ENCODE measurements around the gene SMIM23.

The SMIM23 gene

GRCh38 chr5:171785517-171785916 lies at the start of gene SMIM23:
SMIM23 (plus strand) TSS chr5:171785817; CDS start chr5:171785872, 55 bp downstream.
- no peak within 1 kb of the TSS for H3K9ac ChIP-seq
- no peak within 1 kb of the TSS for H2AFZ ChIP-seq (ENCODE audit: low read depth)
- H3K36me3 ChIP-seq (ENCODE audit: insufficient read depth) = no peaks in the 10 kb centered on the region
- no peak for TF ChIP-seq CTCF (conservative IDR thresholded peaks at IDR 0.05; ENCODE audit: low read depth, low read length)
- no peak within 1 kb of the TSS for H3K4me3 ChIP-seq (IDR thresholded peaks at IDR 0.05; ENCODE audit: insufficient read depth, low read depth, low read length)
- no peaks in the 10 kb centered on the region for H3K4me1 ChIP-seq (ENCODE audit: low read depth, poor library complexity, severe bottlenecking)
- H3K79me2 ChIP-seq (ENCODE audit: insufficient read depth, low read depth) = no peaks in the 10 kb centered on the region
- no peak within 1 kb of the TSS for H3K4me2 ChIP-seq
- no peaks in the 10 kb centered on the region for H4K20me1 ChIP-seq (ENCODE audit: insufficient read depth)
- no peak within 1 kb of the TSS for H3K27ac ChIP-seq
- H3K27me3 ChIP-seq (ENCODE audit: insufficient read depth, low read depth) = no peaks in the 10 kb centered on the region

- Histone ChIP-seq H3K36me3 (ENCODE audit: insufficient read depth) (no peaks in the 10 kb centered on the region), H3K79me2 (ENCODE audit: insufficient read depth, low read depth) (no peaks in the 10 kb centered on the region), H3K27ac (no peak overlapping the region), H3K4me3 (IDR thresholded peaks at IDR 0.05; ENCODE audit: insufficient read depth, low read depth, low read length) (no peak overlapping the region), H2AFZ (ENCODE audit: low read depth) (no peak overlapping the region), H4K20me1 (ENCODE audit: insufficient read depth) (no peaks in the 10 kb centered on the region), H3K9ac (no peak overlapping the region), H3K27me3 (ENCODE audit: insufficient read depth, low read depth) (no peaks in the 10 kb centered on the region), H3K4me1 (ENCODE audit: low read depth, poor library complexity, severe bottlenecking) (no peaks in the 10 kb centered on the region), H3K4me2 (no peak overlapping the region)
- TF ChIP-seq CTCF (conservative IDR thresholded peaks at IDR 0.05; ENCODE audit: low read depth, low read length) = no peak
Observed at GRCh38 chr5:171736976-171737891, 48.4 kb upstream of the SMIM23 start.

GRCh38 chr5:171738501-171738900 lies 47.1 kb upstream of the SMIM23 start:
- no peak for TF ChIP-seq CTCF (conservative IDR thresholded peaks at IDR 0.05; ENCODE audit: low read depth, low read length)
- no peak overlapping the region for H3K4me2 ChIP-seq

GRCh38 chr5:171739271-171739670 lies 46.3 kb upstream of the SMIM23 start:
- H4K20me1 ChIP-seq (ENCODE audit: insufficient read depth) = no peaks in the 10 kb centered on the region
- no peaks in the 10 kb centered on the region for H3K36me3 ChIP-seq (ENCODE audit: insufficient read depth)
- H3K27me3 ChIP-seq (ENCODE audit: insufficient read depth, low read depth) = no peaks in the 10 kb centered on the region
- no peak overlapping the region for H3K9ac ChIP-seq
- H3K4me2 ChIP-seq = no peak overlapping the region
- H3K27ac ChIP-seq = no peak overlapping the region
- H3K79me2 ChIP-seq (ENCODE audit: insufficient read depth, low read depth) = no peaks in the 10 kb centered on the region
- no peak for TF ChIP-seq CTCF (conservative IDR thresholded peaks at IDR 0.05; ENCODE audit: low read depth, low read length)
- no peak overlapping the region for H2AFZ ChIP-seq (ENCODE audit: low read depth)
- H3K4me3 ChIP-seq (IDR thresholded peaks at IDR 0.05; ENCODE audit: insufficient read depth, low read depth, low read length) = no peak overlapping the region
- H3K4me1 ChIP-seq (ENCODE audit: low read depth, poor library complexity, severe bottlenecking) = no peaks in the 10 kb centered on the region

More at GRCh38 chr5:171738501-171738900, 47.1 kb upstream of the SMIM23 start:
- H3K4me1 ChIP-seq (ENCODE audit: low read depth, poor library complexity, severe bottlenecking) = no peaks in the 10 kb centered on the region
- no peak overlapping the region for H3K4me3 ChIP-seq (IDR thresholded peaks at IDR 0.05; ENCODE audit: insufficient read depth, low read depth, low read length)
- H4K20me1 ChIP-seq (ENCODE audit: insufficient read depth) = no peaks in the 10 kb centered on the region
- no peaks in the 10 kb centered on the region for H3K27me3 ChIP-seq (ENCODE audit: insufficient read depth, low read depth)
- H2AFZ ChIP-seq (ENCODE audit: low read depth) = no peak overlapping the region
- no peaks in the 10 kb centered on the region for H3K79me2 ChIP-seq (ENCODE audit: insufficient read depth, low read depth)
- no peaks in the 10 kb centered on the region for H3K36me3 ChIP-seq (ENCODE audit: insufficient read depth)
- no peak overlapping the region for H3K9ac ChIP-seq
- H3K27ac ChIP-seq = no peak overlapping the region
